HG02610 (cell line): ENCODE data around the gene FCHSD2.

Experiments
- ATAC-seq: cut with Tn5 transposase; IDR thresholded peaks from one replicate; pipeline ENCODE4 v1.9.1; 2021; ENCODE audit warnings: mild to moderate bottlenecking, moderate library complexity; ENCODE audit not compliant: unreplicated experiment

Gene FCHSD2

GRCh38 chr11:72975778-72976521, 166.2 kb downstream of the FCHSD2 start:
- peak; percentile 50 for ATAC-seq

- ATAC-seq = no peak
These were observed 167.5 kb downstream of the FCHSD2 start for GRCh38 chr11:72974487-72975205.

- ATAC-seq = no peak
These were observed 169.5 kb downstream of the FCHSD2 start for GRCh38 chr11:72972496-72973128.

GRCh38 chr11:72971192-72971967, 170.7 kb downstream of the FCHSD2 start:
- no peak for ATAC-seq

GRCh38 chr11:72970557-72971118, 171.5 kb downstream of the FCHSD2 start:
- ATAC-seq = no peak

GRCh38 chr11:72969894-72970335, 172.2 kb downstream of the FCHSD2 start:
- peak; percentile 83 for ATAC-seq

GRCh38 chr11:72968390-72968789, 173.7 kb downstream of the FCHSD2 start:
- ATAC-seq = no peak

- no peak for ATAC-seq
These were observed 176.4 kb downstream of the FCHSD2 start for GRCh38 chr11:72965672-72966071.

- no peak for ATAC-seq
These were observed 179.4 kb downstream of the FCHSD2 start for GRCh38 chr11:72962717-72963116.

- ATAC-seq = no peak
These were observed 180.0 kb downstream of the FCHSD2 start for GRCh38 chr11:72962084-72962483.

- ATAC-seq = no peak
These were observed 182.0 kb downstream of the FCHSD2 start for GRCh38 chr11:72959998-72960731.

GRCh38 chr11:72958791-72959190, 183.3 kb downstream of the FCHSD2 start:
- no peak for ATAC-seq

GRCh38 chr11:72955466-72955865, 186.7 kb downstream of the FCHSD2 start:
- ATAC-seq = no peak

GRCh38 chr11:72954860-72955259, 187.3 kb downstream of the FCHSD2 start:
- no peak for ATAC-seq

- no peak for ATAC-seq
These were observed 188.5 kb downstream of the FCHSD2 start for GRCh38 chr11:72953637-72954036.

- ATAC-seq = peak; percentile 75
These were observed 190.2 kb downstream of the FCHSD2 start for GRCh38 chr11:72951888-72952287.

- no peak for ATAC-seq
These were observed 190.9 kb downstream of the FCHSD2 start for GRCh38 chr11:72951193-72951592.

GRCh38 chr11:72950685-72951084, 191.4 kb downstream of the FCHSD2 start:
- no peak for ATAC-seq

GRCh38 chr11:72947229-72947628, 194.9 kb downstream of the FCHSD2 start:
- no peak for ATAC-seq

- no peak for ATAC-seq
These were observed 198.5 kb downstream of the FCHSD2 start for GRCh38 chr11:72943664-72944063.
